MM.1S (cell line): ENCODE data around the gene RDH12.

Experiments used
- DNase-seq: peaks from one replicate; pipeline ENCODE4 v3.0.0-alpha.2; 2015
- H2AFZ ChIP-seq: fragments of 300-600 bp; sonication (generic); 2 replicates; pipeline ENCODE4 v1.6.0; 2016; ENCODE audit warnings: antibody characterized with exemption, low read length
- H3F3A ChIP-seq: fragments of 300-600 bp; sonication (generic); 2 replicates; pipeline ENCODE4 v1.6.1; 2016; ENCODE audit warnings: mild to moderate bottlenecking, antibody characterized with exemption, low read length, moderate library complexity, mixed read lengths; ENCODE audit not compliant: insufficient read depth
- H3K27ac ChIP-seq: fragments of 300-600 bp; sonication (generic); 2 replicates; pipeline ENCODE4 v1.5.1; 2016; ENCODE audit warnings: mild to moderate bottlenecking, low read length
- H3K27me3 ChIP-seq: fragments of 300-600 bp; sonication (generic); replicated peaks from 2 replicates; pipeline ENCODE4 v1.6.0; 2016; ENCODE audit warnings: low read length; ENCODE audit not compliant: insufficient read depth
- H3K36me3 ChIP-seq: fragments of 300-600 bp; sonication (generic); replicated peaks from 2 replicates; pipeline ENCODE4 v1.6.1; 2016; ENCODE audit warnings: mild to moderate bottlenecking, low read length, mixed read lengths; ENCODE audit not compliant: insufficient read depth
- H3K4me1 ChIP-seq: fragments of 300-600 bp; sonication (generic); 2 replicates; pipeline ENCODE4 v1.6.1; 2016; ENCODE audit warnings: low read length, mixed read lengths
- H3K4me2 ChIP-seq: fragments of 300-600 bp; sonication (generic); 2 replicates; pipeline ENCODE4 v1.6.0; 2016; ENCODE audit warnings: low read depth, low read length
- H3K4me3 ChIP-seq: fragments of 300-600 bp; sonication (generic); 2 replicates; pipeline ENCODE4 v1.5.1; 2016; ENCODE audit warnings: low read length, mixed read lengths
- H3K79me2 ChIP-seq: fragments of 300-600 bp; sonication (generic); 2 replicates; pipeline ENCODE4 v1.6.1; 2016; ENCODE audit warnings: mixed run types, low read length, mixed read lengths
- H3K9ac ChIP-seq: fragments of 300-600 bp; sonication (generic); 2 replicates; pipeline ENCODE4 v1.6.1; 2016; ENCODE audit warnings: low read length, mixed read lengths
- H3K9me2 ChIP-seq: fragments of 300-600 bp; sonication (generic); replicated peaks from 2 replicates; pipeline ENCODE4 v1.6.1; 2016; ENCODE audit warnings: mild to moderate bottlenecking, low read length, mixed read lengths; ENCODE audit not compliant: insufficient read depth
- H3K9me3 ChIP-seq: fragments of 300-600 bp; sonication (generic); replicated peaks from 2 replicates; pipeline ENCODE4 v1.6.1; 2016; ENCODE audit warnings: mild to moderate bottlenecking, low read length, mixed read lengths; ENCODE audit not compliant: insufficient read depth
- H4K20me1 ChIP-seq: fragments of 300-600 bp; sonication (generic); 2 replicates; pipeline ENCODE4 v1.6.1; 2016; ENCODE audit warnings: mild to moderate bottlenecking, low read length, moderate library complexity, mixed read lengths; ENCODE audit not compliant: insufficient read depth
- EZH2 ChIP-seq: fragments of 300-600 bp; sonication (generic); optimal IDR thresholded peaks from 2 replicates; pipeline ENCODE3; 2017; ENCODE audit warnings: low read depth, mild to moderate bottlenecking, antibody characterized with exemption, low read length, mixed read lengths
- EZH2phosphoT487 ChIP-seq: fragments of 300-600 bp; sonication (generic); IDR thresholded peaks from 2 replicates; pipeline ENCODE4 v1.6.1; 2018; ENCODE audit warnings: antibody characterized with exemption, low read length
- TF ChIP-seq, protein P1 (sequence below): fragments of 300-600 bp; sonication (generic); IDR thresholded peaks from 2 replicates; pipeline ENCODE4 v1.5.1; 2016; ENCODE audit warnings: antibody characterized with exemption, low read length, mixed read lengths

Gene RDH12

GRCh38 chr14:67725171-67725570 lies 23.5 kb downstream of the RDH12 start:
- no peaks in the 10 kb centered on the region for H3K9me2 ChIP-seq
- no peak overlapping the region for H3K9ac ChIP-seq
- no peaks in the 10 kb centered on the region for H4K20me1 ChIP-seq
- no peaks in the 10 kb centered on the region for H3K9me3 ChIP-seq
- no peak for DNase-seq
- H3K27ac ChIP-seq, result no peak overlapping the region
- H3K27me3 ChIP-seq, result no peaks in the 10 kb centered on the region
- H3K4me2 ChIP-seq, result no peak overlapping the region
- H3K4me1 ChIP-seq, result peaks cover 6% of the 10 kb centered on the region
- no peaks in the 10 kb centered on the region for H3K36me3 ChIP-seq
- H3F3A ChIP-seq, result 0 out of 2 replicates have a peak, but pooled peaks cover 2% of the 10 kb centered on the region
- no peak overlapping the region for H2AFZ ChIP-seq
- TF ChIP-seq EZH2, result no peak
- no peak for TF ChIP-seq EZH2phosphoT487
- TF ChIP-seq, protein P1, sequence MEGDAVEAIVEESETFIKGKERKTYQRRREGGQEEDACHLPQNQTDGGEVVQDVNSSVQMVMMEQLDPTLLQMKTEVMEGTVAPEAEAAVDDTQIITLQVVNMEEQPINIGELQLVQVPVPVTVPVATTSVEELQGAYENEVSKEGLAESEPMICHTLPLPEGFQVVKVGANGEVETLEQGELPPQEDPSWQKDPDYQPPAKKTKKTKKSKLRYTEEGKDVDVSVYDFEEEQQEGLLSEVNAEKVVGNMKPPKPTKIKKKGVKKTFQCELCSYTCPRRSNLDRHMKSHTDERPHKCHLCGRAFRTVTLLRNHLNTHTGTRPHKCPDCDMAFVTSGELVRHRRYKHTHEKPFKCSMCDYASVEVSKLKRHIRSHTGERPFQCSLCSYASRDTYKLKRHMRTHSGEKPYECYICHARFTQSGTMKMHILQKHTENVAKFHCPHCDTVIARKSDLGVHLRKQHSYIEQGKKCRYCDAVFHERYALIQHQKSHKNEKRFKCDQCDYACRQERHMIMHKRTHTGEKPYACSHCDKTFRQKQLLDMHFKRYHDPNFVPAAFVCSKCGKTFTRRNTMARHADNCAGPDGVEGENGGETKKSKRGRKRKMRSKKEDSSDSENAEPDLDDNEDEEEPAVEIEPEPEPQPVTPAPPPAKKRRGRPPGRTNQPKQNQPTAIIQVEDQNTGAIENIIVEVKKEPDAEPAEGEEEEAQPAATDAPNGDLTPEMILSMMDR, result no peak
- H3K4me3 ChIP-seq, result no peak overlapping the region
- no peaks in the 10 kb centered on the region for H3K79me2 ChIP-seq

DNA sequence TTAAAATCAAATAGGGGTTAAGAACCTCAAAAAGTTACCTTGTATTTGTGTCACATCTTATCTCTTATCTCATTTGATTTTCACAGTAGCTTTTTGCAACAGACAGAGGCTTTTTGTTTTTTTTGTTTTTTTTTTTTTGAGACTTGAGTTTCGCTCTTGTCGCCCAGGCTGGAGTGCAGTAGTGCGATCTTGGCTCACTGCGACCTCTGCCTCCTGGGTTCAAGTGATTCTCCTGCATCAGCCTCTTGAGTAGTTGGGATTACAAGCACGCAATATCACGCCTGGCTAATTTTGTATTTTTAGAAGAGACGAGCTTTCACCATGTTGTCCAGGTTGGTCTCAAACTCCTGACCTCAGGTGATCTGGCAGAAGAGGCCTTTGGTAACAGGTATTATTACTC lies 25.7 kb downstream of the RDH12 start:
- Histone ChIP-seq H3F3A (no peaks in the 10 kb centered on the region), H3K4me3 (no peak overlapping the region), H4K20me1 (no peaks in the 10 kb centered on the region), H3K4me2 (no peak overlapping the region), H3K4me1 (no peaks in the 10 kb centered on the region), H3K79me2 (no peaks in the 10 kb centered on the region), H3K9me2 (no peaks in the 10 kb centered on the region), H3K9ac (no peak overlapping the region), H2AFZ (no peak overlapping the region), H3K36me3 (no peaks in the 10 kb centered on the region), H3K27ac (no peak overlapping the region), H3K27me3 (no peaks in the 10 kb centered on the region), H3K9me3 (no peaks in the 10 kb centered on the region)
- DNase-seq, result no peak
- TF ChIP-seq EZH2phosphoT487 (no peak), EZH2 (no peak)
- TF ChIP-seq, protein P1, result no peak

DNA sequence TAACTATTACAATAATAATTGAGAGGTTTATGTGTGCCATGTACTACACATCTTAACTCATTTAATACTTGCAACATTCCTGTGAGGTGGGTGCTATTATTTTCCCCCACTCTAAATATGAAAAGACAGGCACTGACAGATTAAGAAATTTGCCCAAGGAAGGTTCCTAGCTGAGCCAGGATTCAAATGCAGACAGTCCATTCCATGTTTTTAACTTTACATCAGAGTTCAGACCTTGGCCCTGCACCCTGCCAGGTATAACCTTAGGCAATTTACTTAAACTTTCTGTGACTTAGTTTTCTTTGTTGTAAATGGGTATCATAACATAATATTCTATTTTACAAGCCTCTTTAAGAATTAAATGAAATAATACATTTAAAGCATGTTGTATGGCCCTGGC lies 26.6 kb downstream of the RDH12 start:
- H3K4me2 ChIP-seq, result no peak overlapping the region
- no peak overlapping the region for H3K27ac ChIP-seq
- no peak for TF ChIP-seq EZH2phosphoT487
- TF ChIP-seq, protein P1, result no peak
- no peak for TF ChIP-seq EZH2

More for the DNA sequence above, 26.6 kb downstream of the RDH12 start:
- Histone ChIP-seq H3K79me2 (no peaks in the 10 kb centered on the region), H3K9me3 (no peaks in the 10 kb centered on the region), H3K9ac (no peak overlapping the region), H3K9me2 (no peaks in the 10 kb centered on the region), H3K27me3 (no peaks in the 10 kb centered on the region), H4K20me1 (no peaks in the 10 kb centered on the region), H3F3A (no peaks in the 10 kb centered on the region), H3K4me1 (no peaks in the 10 kb centered on the region), H2AFZ (no peak overlapping the region), H3K36me3 (no peaks in the 10 kb centered on the region), H3K4me3 (no peak overlapping the region)
- DNase-seq, result no peak
